HCT116 (cell line): Measurements from ENCODE around the gene MACROD1. TPM values are rescaled to one million over a fixed set of nuclear protein-coding genes. Genes with fewer than 3 reads are reported as not detected.

Experiments
- ATAC-seq: fragments of 200-7000 bp; cut with Tn5 transposase; 2 replicates; pipeline ENCODE4 v1.9.1; 2020; ENCODE audit warnings: mild to moderate bottlenecking, moderate library complexity
- BruUV-seq: library from RNA; stranded (reverse); fragments of 400-500 nt; replicated peaks from 2 replicates; lab custom pipeline; 2021; lab: Mats Ljungman, UMichigan
- CTCF ChIA-PET: fragments of 300-600 bp; sonication (Branson Sonifier 250); formaldehyde crosslinking; loops from one replicate; lab custom pipeline; 2021; ENCODE audit warnings: antibody characterized with exemption; lab: Charles Lee
- POLR2A ChIA-PET: fragments of 300-600, 350-600 bp; sonication (Branson Sonifier 250); formaldehyde crosslinking; loops from one replicate; lab custom pipeline; 2021; ENCODE audit warnings: antibody characterized with exemption; lab: Charles Lee
- RAD21 ChIA-PET, 2 experiments: fragments of 300-600 bp; sonication (Branson Sonifier 250); formaldehyde crosslinking; loops; one replicate each; lab custom pipeline; 2023; ENCODE audit warnings: low total read pairs in 2 of 2; ENCODE audit not compliant: uncharacterized antibody in 2 of 2, unreplicated experiment in 2 of 2, low non-redundant PET in 1 of 2; lab: Charles Lee
- DNase-seq: peaks from one replicate; pipeline ENCODE4 v3.0.0-alpha.2; 2010; ENCODE audit warnings: low read depth, low spot score
- H2AFZ ChIP-seq: fragments of 200-600 bp; shearing (Covaris generic), sonication (generic); 2 replicates; pipeline ENCODE4 v1.6.1; 2017; ENCODE audit warnings: low read depth, mixed run types, mixed read lengths, antibody characterized with exemption, low read length; ENCODE audit not compliant: poor library complexity, severe bottlenecking
- H3K27ac ChIP-seq: 2 replicates; pipeline ENCODE4 v1.5.1; 2012; ENCODE audit warnings: low read depth, low read length
- H3K27me3 ChIP-seq: fragments of 200-600 bp; sonication (generic); 2 replicates; pipeline ENCODE4 v1.6.1; 2016; ENCODE audit warnings: mixed run types, low read length, mixed read lengths; ENCODE audit not compliant: insufficient read depth
- H3K36me3 ChIP-seq, 2 experiments: fragments of 200-500 bp in 1 of 2; fragments of 200-600 bp in 1 of 2; sonication (Bioruptor generic) in 1 of 2; sonication (generic) in 1 of 2; 2 replicates each; pipeline versions ENCODE4 v1.5.1 to v1.6.1; 2014 to 2016; ENCODE audit warnings: low read length in 2 of 2, inconsistent platforms in 1 of 2, mixed read lengths in 1 of 2, mixed run types in 1 of 2; ENCODE audit not compliant: insufficient read depth in 2 of 2, control insufficient read depth in 1 of 2
- H3K4me1 ChIP-seq, 2 experiments: fragments of 200-600 bp in 1 of 2; sonication (generic) in 1 of 2; 2 replicates each; pipeline versions ENCODE4 v1.5.1 to v1.6.1; 2012 to 2017; ENCODE audit warnings: low read length in 2 of 2, inconsistent platforms in 1 of 2, mild to moderate bottlenecking in 1 of 2, mixed read lengths in 1 of 2, mixed run types in 1 of 2, moderate library complexity in 1 of 2; ENCODE audit not compliant: insufficient read depth in 2 of 2, control insufficient read depth in 1 of 2
- H3K4me2 ChIP-seq: fragments of 200-600 bp; sonication (generic); 2 replicates; pipeline ENCODE4 v1.6.1; 2017; ENCODE audit warnings: mixed run types, low read length, mixed read lengths
- H3K4me3 ChIP-seq, 2 experiments: fragments of 200-600 bp in 1 of 2; sonication (generic) in 1 of 2; replicated peaks in 1 of 2; 2 replicates each; pipeline ENCODE4 v1.5.1; 2011 to 2016; ENCODE audit warnings: low read length in 2 of 2, control low read depth in 1 of 2, low read depth in 1 of 2, mild to moderate bottlenecking in 1 of 2, mixed read lengths in 1 of 2, mixed run types in 1 of 2
- H3K79me2 ChIP-seq: fragments of 200-600 bp; sonication (generic); 2 replicates; pipeline ENCODE4 v1.6.1; 2017; ENCODE audit warnings: mild to moderate bottlenecking, mixed run types, low read length, moderate library complexity, mixed read lengths; ENCODE audit not compliant: insufficient read depth
- H3K9ac ChIP-seq: fragments of 200-600 bp; sonication (generic); 2 replicates; pipeline ENCODE4 v1.6.1; 2016; ENCODE audit warnings: low read length, mixed read lengths
- H3K9me2 ChIP-seq: fragments of 200-600 bp; sonication (generic), shearing (Covaris generic); 2 replicates; pipeline ENCODE4 v1.6.1; 2017; ENCODE audit warnings: mixed run types, mild to moderate bottlenecking, moderate library complexity; ENCODE audit not compliant: insufficient read depth
- H3K9me3 ChIP-seq, 2 experiments: fragments of 200-500 bp in 1 of 2; fragments of 200-600 bp in 1 of 2; sonication (Bioruptor generic) in 1 of 2; sonication (generic) in 1 of 2; 2 replicates each; pipeline ENCODE4 v1.6.1; 2014 to 2017; ENCODE audit warnings: low read length in 2 of 2, mixed read lengths in 2 of 2, inconsistent platforms in 1 of 2, low read depth in 1 of 2, mild to moderate bottlenecking in 1 of 2, mixed run types in 1 of 2, moderate library complexity in 1 of 2; ENCODE audit not compliant: control insufficient read depth in 1 of 2, insufficient read depth in 1 of 2
- H4K20me1 ChIP-seq: fragments of 200-600 bp; sonication (generic), shearing (Covaris generic); 2 replicates; pipeline ENCODE4 v1.6.1; 2017; ENCODE audit warnings: mixed run types, mild to moderate bottlenecking, moderate library complexity; ENCODE audit not compliant: insufficient read depth
- ATF3 ChIP-seq: IDR thresholded peaks from 2 replicates; pipeline ENCODE4 v1.6.1; 2012
- CBX3 ChIP-seq: IDR thresholded peaks from 2 replicates; pipeline ENCODE4 v1.6.1; 2012; ENCODE audit warnings: low read depth
- CEBPB ChIP-seq: IDR thresholded peaks from 2 replicates; pipeline ENCODE4 v1.6.1; 2012; ENCODE audit warnings: low read depth
- EZH2phosphoT487 ChIP-seq: fragments of 200-600 bp; IDR thresholded peaks from 2 replicates; pipeline ENCODE4 v1.6.1; 2018; ENCODE audit warnings: antibody characterized with exemption, borderline replicate concordance
- FOSL1 ChIP-seq: IDR thresholded peaks from 2 replicates; pipeline ENCODE4 v1.6.1; 2012; ENCODE audit warnings: low read depth
- JUND ChIP-seq: IDR thresholded peaks from 2 replicates; pipeline ENCODE4 v1.6.1; 2012
- MAX ChIP-seq: IDR thresholded peaks from 2 replicates; pipeline ENCODE4 v1.6.1; 2012
- POLR2A ChIP-seq: IDR thresholded peaks from 2 replicates; pipeline ENCODE4 v1.7.0; 2011; ENCODE audit warnings: borderline replicate concordance; ENCODE audit not compliant: insufficient read depth, insufficient read length; ENCODE audit errors: extremely low read depth
- RAD21 ChIP-seq: IDR thresholded peaks from 2 replicates; pipeline ENCODE4 v1.6.1; 2012; ENCODE audit warnings: low read depth, mild to moderate bottlenecking
- SIN3A ChIP-seq: IDR thresholded peaks from 2 replicates; pipeline ENCODE4 v1.6.1; 2012; ENCODE audit warnings: low read depth
- SRF ChIP-seq: IDR thresholded peaks from 2 replicates; pipeline ENCODE4 v1.6.1; 2012; ENCODE audit warnings: low read depth
- TCF7L2 ChIP-seq: IDR thresholded peaks from 2 replicates; pipeline ENCODE4 v1.7.0; 2011; ENCODE audit warnings: borderline replicate concordance, inconsistent platforms; ENCODE audit not compliant: insufficient read depth, insufficient read length; ENCODE audit errors: extremely low read depth
- YY1 ChIP-seq: IDR thresholded peaks from 2 replicates; pipeline ENCODE4 v1.6.1; 2011; ENCODE audit warnings: low read length, low read depth, moderate library complexity, mild to moderate bottlenecking; ENCODE audit not compliant: insufficient replicate concordance; ENCODE audit errors: extremely low read depth
- ZFX ChIP-seq: fragments of 450-650 bp; IDR thresholded peaks from 2 replicates; pipeline ENCODE4 v1.6.1; 2017
- intact Hi-C: fragments of 100-400 bp; cut with micrococcal nuclease; formaldehyde crosslinking; loops from 2 replicates; pipeline ENCODE4 v1.10.0; 2022
- total RNA-seq: library from RNA; stranded (reverse); gene quantifications from one replicate; pipeline ENCODE4 v1.2.1, GENCODE V29; 2021; ENCODE audit not compliant: unreplicated experiment
- TF ChIP-seq, protein P1 (sequence below): IDR thresholded peaks from 2 replicates; pipeline ENCODE4 v1.6.1; 2011; ENCODE audit warnings: mild to moderate bottlenecking, low read length, moderate library complexity; ENCODE audit not compliant: insufficient replicate concordance; ENCODE audit errors: extremely low read depth

MACROD1 gene
- total RNA-seq, 1 experiment from 2014 or later: 61.1 TPM

DNA sequence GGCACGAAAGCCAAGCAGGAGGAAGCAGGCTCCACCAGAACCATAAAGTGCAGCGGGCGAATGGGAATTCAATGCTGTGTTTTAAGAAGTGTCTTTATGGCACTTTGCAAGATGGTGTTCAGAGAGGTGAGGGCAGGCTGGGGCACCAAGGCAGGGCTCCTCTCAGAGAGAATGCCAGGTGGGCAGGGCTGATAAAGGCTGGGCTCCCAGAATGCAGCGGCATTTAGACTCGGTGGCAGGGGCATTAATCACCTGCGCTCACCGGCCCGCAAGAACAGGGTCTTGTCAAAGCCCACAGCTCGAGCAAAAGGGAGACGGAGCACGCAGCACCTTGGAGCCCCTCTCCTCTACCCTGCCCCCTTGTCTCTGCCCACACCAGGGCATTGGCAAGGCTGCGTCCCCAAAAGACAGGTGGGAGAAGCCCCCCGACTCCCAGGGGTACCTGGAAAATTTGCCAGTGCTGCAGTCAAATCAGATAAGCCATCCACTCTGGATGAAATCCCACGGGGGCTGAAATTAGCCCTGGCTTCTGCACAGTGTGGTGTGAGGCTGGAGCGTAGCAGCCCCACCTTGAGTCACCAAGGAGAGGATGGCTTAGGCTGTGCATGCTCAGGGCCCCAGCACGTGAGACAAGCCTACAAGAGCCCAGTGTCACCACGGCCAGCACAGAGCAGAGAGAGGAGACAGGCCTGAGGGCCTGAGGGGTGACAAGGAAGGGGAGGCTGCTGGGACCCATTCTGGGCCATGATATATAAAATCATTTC lies 8.1 kb downstream of the MACROD1 start:
- POLR2A ChIA-PET: no interaction called here
- intact Hi-C loops: no loop called here
- H3K27me3 ChIP-seq: no peaks in the 10 kb centered on the region
- no peaks in the 10 kb centered on the region for H3K9me2 ChIP-seq
- H3K4me3 ChIP-seq: no peak overlapping the region
- no peak for ATAC-seq
- H2AFZ ChIP-seq: no peak overlapping the region
- RAD21 ChIA-PET: no interaction called here
- no peak for DNase-seq
- peaks cover 0 to 5% of the 10 kb centered on the region in 2 experiments; a peak in 2 of 4 replicates for H3K4me1 ChIP-seq
- H3K9ac ChIP-seq: no peak overlapping the region
- peaks cover 19% of the 10 kb centered on the region for H3K79me2 ChIP-seq
- no TSS peak for BruUV-seq
- H3K4me2 ChIP-seq: no peak overlapping the region
- H3K27ac ChIP-seq: no peak overlapping the region
- CTCF ChIA-PET: no interaction called here
- TF ChIP-seq TCF7L2: no peak
- TF ChIP-seq CEBPB: no peak
- no peak for TF ChIP-seq SRF
- no peak for TF ChIP-seq JUND
- no peaks in the 10 kb centered on the region for H4K20me1 ChIP-seq
- H3K9me3 ChIP-seq: no peaks in the 10 kb centered on the region
- H3K36me3 ChIP-seq: no peaks in the 10 kb centered on the region

DNA sequence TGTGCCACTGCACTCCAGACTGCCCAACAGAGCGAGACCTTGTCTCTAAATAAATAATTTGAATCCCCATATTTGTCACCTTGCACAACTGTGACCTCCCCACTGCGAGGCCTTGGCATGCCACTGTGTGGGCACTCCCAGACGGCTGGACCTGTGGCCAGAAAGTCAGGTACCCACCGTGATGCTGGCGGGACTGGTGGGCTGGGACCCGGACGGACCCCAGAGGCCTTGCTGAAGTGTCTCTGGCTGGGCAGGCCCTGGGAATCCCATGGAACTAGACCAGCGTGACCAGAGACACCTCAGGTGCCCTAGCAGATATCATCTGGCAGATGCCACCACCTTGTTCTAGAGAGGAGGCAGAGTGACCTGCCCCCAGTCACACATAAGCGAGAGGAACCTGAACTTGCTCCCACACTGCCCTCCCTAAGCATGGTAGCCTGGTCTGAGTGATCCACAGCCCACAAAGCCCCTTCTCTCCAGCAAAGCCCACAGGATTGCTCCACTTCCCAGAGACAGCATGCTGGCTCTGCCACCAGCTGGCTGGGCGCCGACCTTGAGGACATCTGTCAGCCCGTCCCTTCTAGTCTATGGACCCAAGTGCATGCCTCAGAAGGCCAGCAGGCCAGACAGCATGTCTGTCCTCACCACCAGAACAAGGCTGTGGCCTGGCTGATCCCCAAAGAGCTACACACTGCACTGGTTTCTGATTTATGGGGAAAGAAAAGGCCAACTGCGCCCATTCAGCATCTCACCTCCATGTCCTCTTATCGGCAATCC lies 9.5 kb downstream of the MACROD1 start:
- no peak overlapping the region for H3K27ac ChIP-seq
- intact Hi-C loops: no loop called here
- BruUV-seq: no TSS peak
- TF ChIP-seq CBX3 (no peak), SRF (no peak), ZFX (no peak), EZH2phosphoT487 (no peak), FOSL1 (no peak), YY1 (no peak), POLR2A (no peak), SIN3A (no peak), MAX (no peak), RAD21 (no peak), ATF3 (no peak), CEBPB (no peak), TCF7L2 (no peak)
- TF ChIP-seq, protein P1, sequence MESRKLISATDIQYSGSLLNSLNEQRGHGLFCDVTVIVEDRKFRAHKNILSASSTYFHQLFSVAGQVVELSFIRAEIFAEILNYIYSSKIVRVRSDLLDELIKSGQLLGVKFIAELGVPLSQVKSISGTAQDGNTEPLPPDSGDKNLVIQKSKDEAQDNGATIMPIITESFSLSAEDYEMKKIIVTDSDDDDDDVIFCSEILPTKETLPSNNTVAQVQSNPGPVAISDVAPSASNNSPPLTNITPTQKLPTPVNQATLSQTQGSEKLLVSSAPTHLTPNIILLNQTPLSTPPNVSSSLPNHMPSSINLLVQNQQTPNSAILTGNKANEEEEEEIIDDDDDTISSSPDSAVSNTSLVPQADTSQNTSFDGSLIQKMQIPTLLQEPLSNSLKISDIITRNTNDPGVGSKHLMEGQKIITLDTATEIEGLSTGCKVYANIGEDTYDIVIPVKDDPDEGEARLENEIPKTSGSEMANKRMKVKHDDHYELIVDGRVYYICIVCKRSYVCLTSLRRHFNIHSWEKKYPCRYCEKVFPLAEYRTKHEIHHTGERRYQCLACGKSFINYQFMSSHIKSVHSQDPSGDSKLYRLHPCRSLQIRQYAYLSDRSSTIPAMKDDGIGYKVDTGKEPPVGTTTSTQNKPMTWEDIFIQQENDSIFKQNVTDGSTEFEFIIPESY: no peak
- TF ChIP-seq, all 23 proteins: peak for 0
- ChIA-PET CTCF (interaction anchor here (0.7 kb wide), 1 partner anchor 90 kb away, joined by 3 read pairs; the partner anchor contains the start of gene PPP1R14B), POLR2A (interaction anchor here (0.7 kb wide), 1 partner anchor 100 kb away, joined by 3 read pairs; no protein-coding TSS in a partner anchor), RAD21 (no interaction called here)
- no peak overlapping the region for H3K4me2 ChIP-seq
- peaks cover 0 to 8% of the 10 kb centered on the region in 2 experiments; a peak in 2 of 4 replicates for H3K4me1 ChIP-seq
- H4K20me1 ChIP-seq: no peaks in the 10 kb centered on the region
- H3K4me3 ChIP-seq: no peak overlapping the region
- no peaks in the 10 kb centered on the region for H3K9me2 ChIP-seq
- DNase-seq: no peak
- no peak overlapping the region for H3K9ac ChIP-seq
- H3K36me3 ChIP-seq: no peaks in the 10 kb centered on the region
- H3K9me3 ChIP-seq: no peaks in the 10 kb centered on the region
- H3K27me3 ChIP-seq: no peaks in the 10 kb centered on the region
- no peak for ATAC-seq
- peaks cover 24% of the 10 kb centered on the region for H3K79me2 ChIP-seq
- no peak overlapping the region for H2AFZ ChIP-seq
